CD4-positive, alpha-beta T cell treated with Interleukin-17A for 1 hour (primary cell): ENCODE results near the gene TRPC4.

ENCODE experiments used
- DNase-seq: peaks from one replicate; pipeline ENCODE4 v3.0.0-alpha.2; 2020

Gene TRPC4

DNA sequence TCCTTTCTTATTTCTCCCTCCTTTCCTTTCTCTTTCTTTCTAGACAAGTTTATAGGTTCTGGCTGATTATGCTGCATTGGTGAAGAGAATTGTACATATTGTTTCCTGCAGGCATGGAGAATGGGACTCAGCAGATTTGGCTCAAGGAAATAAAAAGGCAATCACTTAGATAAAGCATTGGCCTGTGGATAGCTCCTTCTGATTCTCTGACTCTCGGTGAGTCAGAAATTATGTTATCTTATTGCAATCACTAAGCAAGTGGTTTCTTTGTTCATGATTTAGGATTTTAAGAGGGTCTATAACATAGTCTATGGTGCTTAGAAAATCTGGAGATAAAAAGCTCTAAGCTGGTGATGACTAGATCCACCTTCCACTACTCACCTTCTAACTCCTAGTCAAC is 217.0 kb downstream of the TRPC4 start:
- DNase-seq = no peak

DNA sequence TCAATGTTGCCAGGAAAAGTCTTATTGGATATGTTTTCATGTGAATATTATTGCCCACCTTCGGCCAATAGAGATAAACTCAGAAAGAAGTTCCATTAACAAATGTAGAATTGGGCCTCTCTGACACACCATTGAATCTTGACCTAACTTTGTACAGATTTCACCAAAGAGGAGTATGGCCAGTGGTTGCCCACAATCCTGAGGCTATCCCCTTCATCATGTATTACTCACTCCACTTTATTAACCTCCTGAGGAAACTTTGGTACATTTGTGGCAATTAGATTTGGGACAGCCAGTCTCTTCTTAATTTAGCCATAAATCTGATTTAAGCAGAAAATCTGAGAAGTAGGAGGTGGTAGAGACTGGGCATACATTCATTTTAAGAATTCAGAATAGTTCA is 217.7 kb downstream of the TRPC4 start:
- DNase-seq = no peak

DNA sequence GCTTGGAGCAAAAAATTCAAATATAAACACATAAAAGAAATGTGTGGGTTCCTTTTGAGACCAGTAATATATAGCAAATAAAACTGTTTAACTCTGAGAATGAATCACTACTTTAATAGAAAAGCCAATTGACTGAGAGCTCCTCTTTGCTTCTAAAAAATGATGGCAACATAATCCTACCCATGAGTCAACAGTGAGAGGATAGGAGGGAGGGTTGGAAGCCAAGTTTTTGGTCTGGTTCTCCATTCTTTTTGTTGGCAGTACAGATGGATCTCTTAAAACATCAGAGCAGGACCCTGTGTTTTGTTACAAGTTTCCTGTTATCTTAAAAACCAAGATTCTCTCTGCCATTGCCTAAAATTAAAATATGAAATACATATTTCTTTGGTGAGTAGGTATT is 221.0 kb downstream of the TRPC4 start:
- no peak for DNase-seq

DNA sequence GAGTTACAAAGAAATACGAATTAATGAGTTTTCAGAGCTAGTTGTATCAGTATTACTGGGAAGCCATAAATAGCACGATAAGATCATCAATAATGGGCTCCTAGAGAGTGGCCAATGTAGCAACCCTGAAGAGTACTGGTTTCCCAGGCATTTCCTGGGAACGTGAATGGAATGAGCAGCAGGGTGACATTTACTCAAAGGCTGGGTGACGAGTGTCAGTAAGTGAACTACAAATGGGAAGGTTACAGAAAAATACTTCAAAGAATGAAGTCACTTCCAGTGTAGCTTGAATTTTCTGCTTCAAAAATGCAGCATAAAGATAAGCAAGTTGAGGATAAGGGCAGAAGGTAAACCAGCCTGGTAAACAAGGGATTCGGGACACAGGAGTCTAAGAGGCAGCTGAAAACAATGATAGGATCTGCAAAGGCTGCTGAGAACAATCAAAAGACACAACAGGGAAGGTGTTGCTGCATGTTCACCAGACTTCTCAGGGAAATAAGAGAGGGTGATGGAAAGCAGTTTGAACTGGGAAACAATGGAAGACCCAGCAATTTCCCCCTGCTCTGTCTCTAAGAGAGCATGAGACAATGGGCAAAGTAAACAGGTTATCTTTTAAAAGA is 222.4 kb downstream of the TRPC4 start:
- DNase-seq = no peak

DNA sequence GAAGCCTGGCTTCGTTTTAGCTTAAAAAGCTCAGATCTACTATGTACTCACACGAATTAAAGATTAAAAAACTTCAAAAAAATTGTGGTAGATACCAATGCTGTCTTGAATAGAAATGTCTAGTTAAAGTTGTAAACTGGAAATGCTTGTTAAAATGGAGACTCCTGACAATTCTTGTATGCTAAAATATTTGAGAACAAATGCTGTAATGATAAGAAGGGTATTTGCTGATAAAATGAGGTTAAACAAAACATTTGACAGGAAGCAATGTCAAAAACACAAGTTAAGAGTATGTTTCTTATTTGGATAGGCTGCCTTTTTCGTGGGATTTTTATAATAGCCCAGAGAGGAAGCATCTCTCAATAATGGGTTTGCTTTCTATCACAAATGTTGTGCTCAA is 223.0 kb downstream of the TRPC4 start:
- no peak for DNase-seq

DNA sequence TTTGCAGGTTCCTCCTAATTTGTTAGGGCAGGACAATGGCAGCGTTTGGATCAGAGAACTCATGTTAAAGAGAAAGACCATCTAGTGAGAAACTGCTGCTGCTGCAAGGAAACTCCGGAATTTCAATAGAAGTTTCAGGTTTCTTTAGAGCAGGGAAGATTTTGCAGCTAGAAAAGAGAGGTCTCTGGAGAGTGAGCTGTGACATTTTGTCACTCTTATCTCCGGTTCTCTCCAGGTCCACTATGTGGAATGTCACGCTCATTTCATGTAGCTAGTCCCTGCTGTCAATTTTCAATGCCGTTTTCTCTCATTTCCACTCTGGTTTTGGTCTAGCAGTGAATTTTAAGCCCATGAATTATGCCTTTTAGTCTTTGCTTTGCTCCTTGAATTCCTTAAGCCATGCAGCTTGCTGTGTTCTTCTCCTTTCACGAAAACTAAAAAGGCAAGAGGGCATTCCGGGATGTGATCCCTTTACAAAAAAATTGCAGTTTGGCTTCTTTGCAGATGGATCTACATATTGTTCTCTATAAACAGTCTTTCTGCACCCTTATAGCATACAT is 224.3 kb downstream of the TRPC4 start:
- no peak for DNase-seq

DNA sequence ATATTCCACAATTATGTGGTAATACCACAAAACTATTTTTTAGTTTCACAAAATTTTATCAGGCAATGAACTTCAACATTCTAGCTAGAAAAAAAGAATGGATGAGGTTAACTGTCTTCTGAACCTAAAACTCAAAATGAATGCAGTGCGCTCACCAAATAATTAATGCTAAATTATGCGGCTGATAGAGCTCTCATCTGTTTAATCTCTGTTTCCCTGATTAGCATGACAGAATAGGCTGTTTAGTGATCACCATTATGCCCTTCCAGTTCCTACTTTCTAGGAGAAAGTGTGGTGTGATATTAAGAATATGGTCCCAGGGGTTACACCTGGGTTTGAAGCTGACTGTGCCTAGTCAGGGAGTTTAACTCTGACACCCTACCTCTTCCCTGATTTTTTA is 228.2 kb downstream of the TRPC4 start:
- no peak for DNase-seq

DNA sequence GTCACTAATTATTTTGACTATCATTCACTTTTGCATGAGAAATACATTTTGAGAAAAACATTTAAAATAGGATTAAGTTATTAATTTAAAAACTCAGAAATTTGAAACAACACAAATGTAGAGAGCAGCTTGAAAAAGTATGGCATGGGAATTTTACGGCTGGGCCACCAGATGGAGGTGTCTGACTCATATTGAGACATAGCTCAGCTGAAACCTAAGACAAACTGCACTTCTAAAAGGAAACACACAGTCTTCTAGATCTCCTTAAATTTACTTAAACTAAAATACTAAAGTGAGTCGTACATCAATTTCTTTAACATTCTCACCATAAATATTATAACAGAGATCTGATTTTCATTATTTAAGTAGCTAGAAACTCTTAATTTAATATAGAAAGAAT is 229.1 kb downstream of the TRPC4 start:
- no peak for DNase-seq

DNA sequence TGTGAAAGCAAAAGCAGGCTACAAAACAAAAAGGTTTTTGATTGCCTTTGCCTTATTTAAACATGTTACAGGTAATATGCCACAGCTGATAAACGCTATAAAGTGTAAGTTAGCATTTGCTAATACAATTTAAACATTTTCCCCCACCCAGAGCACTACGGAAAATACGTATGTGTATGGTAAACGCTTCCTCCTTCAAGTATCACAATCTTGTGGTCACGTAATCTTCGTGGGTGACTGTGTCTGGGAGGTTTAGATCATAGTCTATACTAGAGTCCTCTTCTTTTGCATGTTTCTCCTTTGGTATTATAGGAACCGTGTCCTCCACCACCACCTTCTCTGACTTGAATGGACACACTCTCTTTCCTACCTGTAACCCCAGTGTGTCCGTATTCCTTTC is 232.9 kb downstream of the TRPC4 start:
- no peak for DNase-seq

DNA sequence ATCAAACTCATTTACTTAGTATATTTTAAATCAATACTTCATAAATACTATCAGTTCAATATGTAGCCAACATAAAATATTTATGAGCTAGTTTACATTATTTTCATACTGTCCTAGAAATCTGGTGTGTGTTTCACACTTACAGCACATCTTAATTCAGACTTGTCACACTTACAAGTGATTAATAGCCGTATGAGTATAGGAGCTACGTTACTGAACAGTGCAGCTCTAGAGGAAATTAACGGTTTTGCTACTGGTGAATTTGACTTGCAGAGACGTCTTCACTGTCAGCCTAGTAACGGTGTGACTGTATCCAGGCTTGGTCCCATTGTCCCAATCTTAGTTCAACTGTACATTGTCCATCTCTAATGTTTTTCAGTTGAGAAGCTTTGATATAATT is 237.3 kb downstream of the TRPC4 start:
- no peak for DNase-seq

DNA sequence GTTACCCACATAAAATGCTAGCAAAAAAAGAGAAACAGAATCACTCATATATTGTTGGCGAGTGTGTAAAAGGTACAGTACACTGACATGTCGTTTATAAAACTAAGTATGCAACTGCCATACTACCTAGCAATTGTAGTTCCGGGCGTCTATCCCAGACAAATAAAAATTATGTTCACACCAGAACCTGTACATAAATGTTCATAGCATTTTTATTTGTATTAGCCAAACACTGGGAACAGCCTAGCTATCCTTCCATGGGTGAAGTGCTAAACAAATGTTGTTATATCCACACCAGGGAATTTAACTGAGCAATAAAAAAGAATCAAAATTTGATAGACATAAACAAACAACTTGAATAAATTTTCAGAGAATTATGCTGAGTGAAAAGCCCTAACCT is 242.1 kb downstream of the TRPC4 start:
- DNase-seq = no peak

DNA sequence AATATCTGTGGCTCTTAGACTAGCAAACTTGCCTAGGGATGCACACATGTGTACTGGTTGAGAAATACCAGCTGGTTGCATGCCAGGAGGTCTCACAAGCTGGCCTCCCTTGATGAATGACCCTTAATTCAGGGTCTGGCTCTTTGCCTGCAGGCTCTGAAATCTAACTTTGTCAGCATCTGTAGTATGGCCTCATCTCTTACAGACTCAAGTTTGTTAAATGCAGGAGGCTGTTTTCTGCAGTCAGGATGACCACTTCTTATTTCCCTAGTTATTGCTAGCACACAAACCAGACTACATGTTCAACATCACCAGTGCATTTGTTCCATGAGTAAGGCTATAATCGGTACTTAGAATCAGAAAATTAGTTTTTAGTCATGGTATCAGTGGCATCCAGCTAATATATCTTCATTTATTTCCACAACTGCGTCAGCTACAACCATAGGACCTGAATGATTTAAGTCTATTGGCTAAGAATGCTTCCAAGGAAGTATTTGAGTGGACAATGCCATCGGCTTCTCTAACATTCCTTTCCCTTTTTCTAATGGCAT is 247.7 kb downstream of the TRPC4 start:
- no peak for DNase-seq

DNA sequence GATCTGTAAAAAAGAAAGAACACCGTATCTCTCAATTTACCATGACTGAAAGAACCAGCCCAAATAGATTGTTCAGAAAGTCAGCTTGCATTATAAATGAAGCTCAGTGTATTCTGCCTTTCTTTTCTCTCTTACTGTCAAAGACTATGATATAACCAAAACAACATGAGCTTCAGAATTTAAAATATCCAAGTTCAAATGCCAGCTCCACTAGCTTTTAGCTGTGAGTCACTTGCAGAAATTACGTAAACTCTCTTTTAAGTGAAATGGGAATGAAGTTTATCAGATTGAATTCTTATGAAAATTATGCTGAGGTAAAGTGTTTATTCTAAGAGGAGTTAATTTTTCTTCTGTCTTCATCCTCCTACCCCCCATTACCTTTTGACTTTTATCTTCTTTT is 251.0 kb downstream of the TRPC4 start:
- DNase-seq = no peak

DNA sequence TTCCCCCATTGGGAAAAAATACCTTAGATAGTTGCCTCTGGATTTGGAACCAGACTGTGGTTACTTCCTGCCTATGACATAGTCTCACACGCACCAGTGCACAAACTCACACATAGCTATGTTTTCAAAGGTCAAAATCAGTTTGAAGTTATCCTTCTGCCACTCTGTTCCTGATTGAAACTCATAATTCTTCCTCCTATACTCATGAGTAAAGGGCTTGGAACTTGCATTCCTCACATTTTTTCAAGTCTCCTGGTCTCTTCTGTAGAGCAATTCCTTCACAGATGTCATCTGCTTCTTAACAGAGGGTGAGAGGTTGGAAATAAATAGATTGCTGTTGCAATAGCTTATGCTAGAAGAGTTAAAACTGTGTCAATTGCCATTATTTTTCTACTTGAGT is 252.4 kb downstream of the TRPC4 start:
- DNase-seq = no peak

DNA sequence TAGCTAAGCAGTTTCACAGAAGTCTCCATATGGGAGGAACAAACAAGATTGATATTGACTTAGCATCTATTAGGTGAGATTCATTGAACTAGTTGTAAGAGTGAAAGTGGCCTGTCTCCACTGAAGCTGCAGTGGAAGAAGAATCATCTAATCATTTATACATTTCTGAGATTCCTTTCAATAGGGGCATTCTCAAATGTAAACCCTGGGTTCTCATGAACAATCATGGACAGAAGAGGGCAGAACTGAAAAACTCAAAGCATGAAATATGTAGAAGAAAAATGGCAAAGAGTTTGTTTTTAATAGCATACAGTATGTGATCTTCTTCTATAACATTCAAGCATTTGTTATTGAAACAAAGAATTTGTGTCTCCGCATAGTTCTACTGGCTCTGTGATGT is 253.4 kb downstream of the TRPC4 start:
- no peak for DNase-seq

DNA sequence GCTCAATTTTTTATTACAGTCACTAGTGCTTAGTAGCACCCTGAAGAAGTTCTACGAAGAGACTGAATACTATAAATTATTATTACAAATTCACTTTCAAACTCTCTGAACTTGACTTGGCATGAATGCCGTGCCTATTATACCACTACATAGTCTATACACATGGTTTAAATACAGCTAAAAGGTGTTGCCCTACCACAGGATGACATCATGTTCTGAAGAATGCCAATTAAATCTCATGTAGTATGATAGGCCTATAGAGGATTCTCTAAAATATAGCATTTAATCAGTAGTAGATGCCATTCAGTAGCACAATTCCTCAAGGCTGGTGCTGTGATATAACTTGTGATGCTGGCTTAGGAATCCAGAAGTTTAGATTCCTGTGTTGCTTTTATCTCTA is 254.3 kb downstream of the TRPC4 start:
- no peak for DNase-seq

DNA sequence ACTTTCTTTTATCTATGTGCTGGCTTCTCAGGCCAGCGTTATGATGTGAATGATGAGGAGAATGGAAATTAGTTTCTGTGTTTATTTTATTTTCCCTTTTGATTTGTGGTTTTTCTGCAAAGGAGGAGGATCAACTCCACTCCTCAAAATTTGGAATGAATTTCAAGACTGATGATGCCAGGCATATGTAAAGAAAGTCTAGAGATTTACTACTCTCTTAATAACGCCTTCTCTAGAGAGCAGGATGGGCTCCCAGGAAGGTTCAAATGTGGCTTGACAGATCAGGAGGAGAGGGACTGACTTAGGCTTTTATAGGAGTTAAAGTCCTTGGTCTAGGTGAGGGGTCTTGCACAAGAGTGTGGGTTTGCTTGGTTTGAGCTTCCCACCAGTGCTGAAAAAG is 255.9 kb downstream of the TRPC4 start:
- DNase-seq = no peak

DNA sequence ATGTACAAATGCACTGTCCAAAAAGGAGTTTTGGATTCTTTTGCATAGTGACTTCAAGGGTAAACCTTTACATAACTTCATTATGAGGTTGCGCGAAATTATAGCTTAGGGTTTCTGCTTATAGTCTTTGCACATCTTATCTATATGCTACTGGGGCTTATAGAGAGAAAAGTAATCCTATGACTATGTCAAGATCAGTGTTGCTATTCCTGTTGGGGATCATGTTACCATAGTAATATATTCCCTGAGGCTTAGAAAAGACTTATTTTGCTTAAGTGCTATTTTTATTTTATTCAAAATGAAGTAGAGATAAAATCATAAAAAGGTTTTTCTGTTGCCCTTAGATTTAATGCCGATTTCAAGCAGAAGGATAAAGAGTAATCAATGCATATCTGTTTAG is 256.3 kb downstream of the TRPC4 start:
- DNase-seq = no peak

DNA sequence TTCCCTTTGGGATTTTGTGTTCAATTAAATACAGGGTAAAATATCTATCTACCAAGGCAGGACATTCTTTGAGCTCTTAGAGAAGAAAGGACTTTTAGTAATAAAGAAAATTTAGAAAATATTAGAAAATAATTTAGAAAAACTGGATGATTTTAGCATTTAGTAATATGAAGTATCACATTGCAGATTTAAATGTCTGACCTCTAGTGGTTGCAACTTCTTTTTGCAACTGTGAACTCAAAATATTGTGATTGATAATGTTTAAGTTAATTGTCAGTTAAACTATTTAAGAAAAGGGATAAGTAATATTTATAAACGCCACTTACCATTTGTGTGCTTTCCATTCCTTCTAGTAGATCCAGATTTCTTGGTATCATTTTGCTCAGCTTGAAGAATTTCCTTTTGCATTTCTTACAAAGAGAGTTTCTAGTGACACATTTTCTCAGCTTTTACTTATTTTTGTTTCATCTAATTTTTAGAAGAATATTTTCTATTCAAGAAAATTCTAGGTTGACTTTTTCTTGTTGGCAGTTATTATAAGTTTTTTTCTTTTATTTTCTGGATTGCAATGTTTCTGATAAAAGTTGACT is 260.7 kb downstream of the TRPC4 start:
- DNase-seq = no peak

DNA sequence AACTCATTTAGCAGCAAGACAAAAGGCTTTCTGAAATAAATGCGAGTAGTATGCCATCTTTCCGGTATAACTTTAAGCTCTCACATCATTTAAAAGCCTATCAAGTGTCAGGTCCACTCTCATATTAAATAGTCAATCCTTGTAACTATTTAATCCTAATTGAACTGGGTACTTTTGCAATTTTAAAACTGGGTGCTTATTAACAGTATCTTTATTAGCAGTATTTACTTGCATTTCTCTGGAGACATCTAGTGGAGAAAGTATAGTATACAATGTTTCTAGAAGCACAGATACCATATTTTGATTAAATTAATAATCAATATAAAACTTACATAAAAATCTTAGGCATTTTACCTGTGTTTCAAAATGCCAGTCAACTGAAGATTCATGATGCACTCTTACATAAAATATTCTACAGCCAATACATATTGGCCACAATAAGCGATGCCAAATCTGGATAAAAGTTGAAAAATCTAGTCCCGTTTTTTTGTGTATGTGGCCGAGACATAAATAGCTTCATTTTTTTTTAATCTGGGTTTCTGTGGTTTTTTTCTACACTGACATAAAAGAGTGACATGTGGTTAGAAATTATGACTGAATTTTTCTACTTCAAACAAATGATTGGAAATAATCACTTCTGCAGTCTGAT is 266.7 kb downstream of the TRPC4 start:
- DNase-seq = no peak

DNA sequence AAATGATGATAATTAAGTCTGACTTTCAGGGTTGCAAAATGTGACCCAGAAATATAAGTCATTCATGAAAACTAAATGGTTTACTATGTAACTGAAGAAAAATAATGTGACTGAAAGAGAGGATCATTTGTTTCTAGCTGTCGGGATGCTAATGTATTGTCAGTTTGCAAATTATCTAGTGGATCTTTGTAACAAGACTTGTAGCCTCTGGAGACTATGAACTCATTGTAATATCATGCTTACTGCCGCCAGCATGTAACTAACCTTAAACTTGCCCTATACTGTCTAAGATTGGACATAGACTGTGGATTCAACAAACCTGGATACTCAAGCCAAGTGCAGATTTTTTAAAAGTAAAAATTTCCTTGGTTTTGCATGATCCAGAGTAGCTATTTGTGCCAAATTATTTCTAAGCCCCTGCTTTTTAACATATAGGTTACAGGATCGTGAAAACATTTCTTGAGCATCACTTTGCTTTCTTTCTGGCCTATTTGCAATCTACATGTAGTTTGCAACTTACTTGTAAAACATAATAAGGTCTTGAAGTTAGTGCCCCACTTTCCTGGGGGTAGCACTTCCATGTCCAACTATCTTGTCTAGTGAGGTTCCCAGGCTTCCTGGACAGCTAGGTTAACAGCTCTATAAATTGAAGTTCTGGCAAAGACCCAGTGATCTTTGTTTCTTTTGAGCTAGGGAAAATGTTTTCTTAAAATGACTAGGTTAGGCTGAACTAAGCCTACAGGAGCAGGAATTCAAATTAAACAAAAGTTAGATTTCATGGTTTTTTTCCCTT is 267.7 kb downstream of the TRPC4 start:
- DNase-seq = no peak

DNA sequence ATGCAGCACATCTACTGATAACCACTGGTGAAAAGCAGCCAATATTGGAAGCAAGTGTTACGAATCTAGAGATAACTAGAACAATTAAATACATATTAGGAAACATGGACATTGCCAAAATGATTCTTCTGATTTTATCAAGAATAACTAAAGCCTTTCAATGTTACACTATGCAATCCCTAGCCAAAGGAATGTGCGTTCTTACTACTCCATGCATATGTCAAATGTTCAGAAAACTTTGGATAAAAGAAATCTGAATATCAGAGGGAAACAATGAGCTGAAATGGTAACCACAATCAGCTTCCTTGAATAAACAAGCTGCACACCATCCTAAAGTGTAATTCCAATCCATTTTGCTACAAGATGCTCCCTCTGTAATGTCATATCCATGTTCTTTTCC is 270.1 kb downstream of the TRPC4 start:
- DNase-seq = no peak

DNA sequence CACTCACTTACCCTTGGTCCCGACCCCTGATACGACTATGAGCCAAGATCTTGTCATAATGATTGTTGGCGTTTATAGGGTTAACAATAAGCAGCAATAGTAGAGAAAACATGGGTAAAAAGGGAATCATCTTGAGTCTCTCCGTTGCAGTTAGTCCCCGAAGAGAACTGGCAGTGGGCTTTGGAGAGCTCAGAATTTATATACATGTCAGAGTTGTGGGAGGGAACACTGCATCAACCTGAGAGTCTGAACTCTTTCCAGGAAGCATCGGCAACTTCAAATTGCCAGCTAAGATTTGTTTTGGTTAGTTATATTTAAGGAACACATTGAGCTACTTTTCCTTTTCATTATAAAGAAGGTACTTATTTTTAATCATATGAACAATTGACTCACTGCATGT is 271.0 kb downstream of the TRPC4 start, which contains the start of gene POSTN:
Gene POSTN (minus strand): TSS at position 172 of the 400 bp plus-strand sequence. CDS start 42 bp downstream, at position 130.
- no peak for DNase-seq
